NCI-H82 treated with DMSO at 0.1 percent for 48 hours (cell line): ENCODE data around the gene MFF.
A peak's percentile ranks its signal among the peaks of the same experiment; 100 is the strongest.

Source experiments
- DNase-seq: peaks from one replicate; lab custom pipeline; 2025; ENCODE audit not compliant: unreplicated experiment; lab: John Stamatoyannopoulos, UW

The MFF gene, protein sequence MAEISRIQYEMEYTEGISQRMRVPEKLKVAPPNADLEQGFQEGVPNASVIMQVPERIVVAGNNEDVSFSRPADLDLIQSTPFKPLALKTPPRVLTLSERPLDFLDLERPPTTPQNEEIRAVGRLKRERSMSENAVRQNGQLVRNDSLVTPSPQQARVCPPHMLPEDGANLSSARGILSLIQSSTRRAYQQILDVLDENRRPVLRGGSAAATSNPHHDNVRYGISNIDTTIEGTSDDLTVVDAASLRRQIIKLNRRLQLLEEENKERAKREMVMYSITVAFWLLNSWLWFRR

DNA sequence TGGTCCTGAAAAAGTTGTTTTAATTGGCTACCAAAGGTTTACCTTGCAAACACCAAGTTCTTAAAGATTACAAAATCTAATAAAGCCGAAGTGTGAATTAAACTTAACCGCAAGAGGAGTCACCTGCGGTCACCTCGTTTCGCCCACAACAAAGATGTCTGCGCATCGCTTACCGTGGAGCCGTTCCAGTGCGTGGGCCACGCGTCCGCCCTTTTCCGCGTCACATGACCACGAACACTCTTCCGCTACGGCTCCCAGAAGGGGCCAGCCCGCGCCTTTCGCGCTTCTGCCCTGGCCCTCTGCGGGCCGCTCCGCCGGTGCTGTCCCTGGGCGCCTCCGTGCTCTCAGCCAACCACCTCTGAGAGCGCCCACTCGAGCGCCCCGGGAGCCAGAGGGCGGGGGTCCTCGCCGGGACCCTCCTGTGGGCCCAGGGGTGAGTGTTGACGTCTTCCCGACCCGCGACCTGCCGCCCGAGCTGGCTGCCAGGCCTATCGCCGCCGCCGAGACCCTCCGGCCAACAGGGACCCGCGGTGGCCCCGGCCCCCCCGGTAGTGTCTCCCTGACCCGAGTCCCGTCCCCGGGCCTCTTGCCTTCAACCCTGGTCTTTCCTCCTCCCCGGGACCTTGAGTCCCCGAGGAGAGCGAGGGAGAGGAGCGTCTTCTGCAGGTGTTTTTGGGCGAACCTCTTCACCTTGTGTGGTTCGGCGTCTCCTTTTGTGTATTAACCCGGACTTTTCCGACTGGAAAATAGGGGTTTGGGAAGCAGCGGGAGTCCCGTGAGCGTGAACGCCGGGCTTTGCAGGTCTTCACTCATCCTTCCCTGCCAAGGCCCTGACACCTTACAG lies at the start of gene MFF:
MFF (plus strand) TSS at position 257 of the 844 bp plus-strand sequence. CDS start 5,415 bp downstream, outside the sequence.
- peak; percentile 82 for DNase-seq

DNA sequence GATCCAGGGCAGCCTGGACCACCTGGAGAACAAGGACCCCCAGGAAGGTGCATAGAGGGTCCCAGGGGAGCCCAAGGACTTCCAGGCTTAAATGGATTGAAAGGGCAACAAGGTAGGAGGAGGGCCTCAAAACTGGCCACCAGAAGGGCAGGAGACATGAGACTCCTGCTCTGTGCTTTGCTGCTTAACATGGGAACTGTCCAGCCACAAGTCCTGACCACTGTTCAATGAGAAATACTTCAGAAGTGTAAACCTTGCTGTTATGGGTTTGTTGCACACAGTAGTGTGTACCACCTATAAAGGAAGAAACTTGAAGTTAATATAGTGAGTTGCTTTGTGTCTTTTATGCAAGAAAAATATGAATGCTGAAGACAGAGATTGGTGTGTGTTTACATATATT lies 44.2 kb upstream of the MFF start:
- no peak for DNase-seq

DNA sequence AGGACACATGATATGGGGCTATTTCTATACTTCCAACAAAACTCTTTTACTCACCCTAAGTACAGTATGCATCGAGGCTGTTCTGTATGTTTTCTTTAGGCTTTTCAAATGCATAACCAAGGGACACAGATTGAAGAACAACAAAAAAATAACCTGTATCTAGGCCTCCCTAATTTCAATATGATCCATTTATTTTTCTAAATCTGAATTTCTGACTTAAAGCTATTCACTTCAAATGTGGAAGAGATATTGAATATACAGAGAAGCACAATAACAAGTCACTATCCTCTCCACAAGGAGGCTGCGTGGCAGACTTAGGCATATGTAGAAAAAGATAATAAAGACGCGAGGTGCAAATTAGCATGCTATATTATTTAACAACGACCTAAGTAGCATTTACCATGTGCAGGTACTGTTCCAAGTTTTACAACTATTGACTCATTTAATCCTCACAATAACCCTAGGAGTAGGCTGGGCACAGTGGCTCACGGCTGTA lies 39.3 kb upstream of the MFF start:
- no peak for DNase-seq

DNA sequence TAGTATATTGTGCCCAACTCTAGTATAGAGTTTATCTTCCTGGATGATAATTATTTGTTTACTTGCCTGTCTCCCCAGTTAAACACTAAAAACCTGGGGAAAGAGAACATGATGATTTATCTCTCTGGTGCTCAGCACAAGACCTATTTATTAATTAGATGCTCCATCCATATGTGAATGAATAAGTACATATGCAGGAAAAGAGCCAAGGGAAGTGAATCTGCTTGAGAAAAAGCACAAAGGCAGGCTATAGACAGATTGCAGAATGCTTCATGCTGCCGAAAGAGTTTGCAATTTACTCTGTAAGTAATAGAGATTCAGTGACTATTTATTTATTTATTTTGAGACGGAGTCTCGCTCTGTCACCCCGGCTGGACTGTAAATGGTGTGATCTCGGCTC lies 37.3 kb upstream of the MFF start:
- no peak for DNase-seq

DNA sequence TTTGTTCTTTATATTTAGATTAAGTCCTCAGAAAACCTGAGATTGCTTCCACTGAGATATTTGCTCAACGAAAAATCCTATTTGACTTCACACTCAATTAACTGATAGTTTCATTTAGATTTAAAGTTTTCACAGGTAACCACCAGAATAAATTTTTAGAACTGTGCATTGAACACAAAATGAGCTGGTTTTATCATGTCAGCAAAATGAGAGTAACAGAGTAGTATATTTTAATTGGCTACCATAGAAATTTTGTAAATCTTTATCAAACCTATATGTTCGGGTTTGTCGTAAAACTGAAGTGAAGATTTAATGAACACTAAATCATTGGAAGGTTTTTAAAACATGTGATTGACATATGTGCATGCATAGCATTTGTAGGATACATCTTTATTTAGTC lies 32.7 kb upstream of the MFF start:
- no peak for DNase-seq

DNA sequence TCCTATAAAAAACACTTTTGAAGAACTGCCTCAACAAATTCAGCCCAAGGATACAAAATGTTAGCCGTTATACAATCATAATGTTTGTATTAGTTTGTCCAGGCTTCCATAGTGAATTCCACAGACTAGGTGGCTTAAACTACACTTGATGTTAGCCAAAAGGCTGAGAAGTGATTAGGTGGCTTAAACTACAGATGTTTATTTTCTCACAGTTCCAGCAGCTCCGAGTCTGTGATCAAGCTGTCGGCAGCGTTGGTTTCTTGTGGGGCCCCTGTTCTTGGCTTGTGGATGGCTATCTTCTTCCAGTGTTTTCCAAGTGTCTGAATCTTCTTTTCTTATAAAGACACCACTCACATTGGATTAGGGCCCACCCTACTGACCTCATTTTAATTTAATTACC lies 31.5 kb upstream of the MFF start:
- DNase-seq = no peak

DNA sequence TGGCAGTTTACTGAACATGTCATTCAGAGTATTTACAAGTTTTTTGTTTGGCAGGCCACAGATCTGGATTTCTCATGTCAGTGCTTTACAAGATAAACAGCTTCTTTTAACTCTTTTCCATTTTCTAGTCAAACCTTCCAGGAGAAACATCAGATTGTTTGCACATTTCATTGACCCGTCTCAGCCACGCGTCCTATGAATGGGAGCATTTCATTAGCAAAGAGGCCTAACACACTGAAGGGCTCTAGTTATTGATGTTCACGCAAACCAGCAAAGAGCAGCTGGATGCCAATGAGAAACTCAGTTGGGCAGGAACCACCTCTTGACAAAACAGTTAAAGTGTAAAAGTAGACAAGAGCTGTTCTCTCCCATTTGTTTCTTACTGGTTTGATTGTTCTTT lies 29.2 kb upstream of the MFF start:
- no peak for DNase-seq

DNA sequence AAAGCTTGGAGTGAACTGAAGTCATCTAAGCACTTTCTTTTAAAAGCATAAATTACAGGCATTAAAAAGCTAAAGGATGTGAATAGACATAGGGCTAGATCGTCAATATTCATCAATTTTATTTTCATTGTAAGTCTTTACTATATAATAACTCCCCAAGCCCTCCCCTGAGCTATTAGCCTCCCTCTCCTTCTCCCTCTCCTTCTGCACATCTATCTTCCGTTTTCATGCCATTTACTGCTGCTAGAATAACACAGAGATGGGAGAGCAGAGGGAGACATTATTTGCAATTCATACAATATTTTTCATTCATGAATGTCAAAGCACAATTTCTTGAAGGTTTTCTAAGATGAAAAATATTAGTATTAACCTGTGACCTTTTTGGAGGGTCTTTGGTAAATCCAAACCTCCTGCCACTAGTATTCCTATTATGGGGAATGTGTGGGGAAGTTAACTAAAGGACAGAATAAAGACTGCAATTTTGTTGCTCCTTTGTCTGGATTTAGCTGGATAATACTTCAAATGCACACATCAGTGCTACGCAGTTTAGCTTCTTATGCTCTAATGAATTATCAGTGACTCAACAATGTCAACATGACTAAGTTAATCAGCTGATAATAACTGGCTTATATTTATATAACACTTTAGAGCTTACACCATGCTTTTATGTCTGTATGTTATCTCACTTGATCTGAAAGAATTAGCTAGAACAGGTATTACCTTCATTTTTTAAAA lies 28.2 kb upstream of the MFF start:
- DNase-seq = no peak

DNA sequence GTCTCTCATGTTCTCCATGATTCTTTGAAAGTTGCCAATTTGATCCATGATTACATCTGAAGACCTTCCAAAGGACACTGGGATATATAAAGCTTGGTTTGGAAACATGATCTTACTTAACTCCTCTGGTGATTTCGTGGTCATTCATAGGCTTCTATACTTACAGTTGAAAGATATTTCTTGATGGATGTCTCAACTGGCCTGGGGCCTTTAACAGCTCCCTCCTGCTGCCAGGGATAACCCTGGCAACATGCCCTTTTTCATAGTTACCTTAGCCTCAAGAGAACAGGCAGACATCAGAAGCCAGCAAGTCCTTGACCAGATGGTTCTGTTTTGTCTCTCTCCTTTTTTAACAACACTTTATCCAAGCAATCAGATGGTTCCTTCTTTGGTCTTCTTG lies 23.5 kb upstream of the MFF start:
- no peak for DNase-seq

DNA sequence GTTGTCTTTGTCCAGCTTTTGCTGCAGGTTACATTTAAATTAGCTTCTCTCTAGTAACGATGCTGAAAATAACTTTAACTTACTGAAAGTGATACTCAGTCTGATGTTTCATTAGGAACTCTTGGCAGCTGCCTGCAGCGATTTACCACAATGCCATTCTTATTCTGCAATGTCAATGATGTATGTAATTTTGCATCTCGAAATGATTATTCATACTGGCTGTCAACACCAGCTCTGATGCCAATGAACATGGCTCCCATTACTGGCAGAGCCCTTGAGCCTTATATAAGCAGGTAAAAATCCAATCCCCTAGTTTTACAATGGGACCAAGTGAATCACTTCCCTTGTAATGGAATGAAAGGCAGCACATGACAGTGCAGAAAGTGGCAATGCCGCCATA lies 16.3 kb upstream of the MFF start:
- no peak for DNase-seq

DNA sequence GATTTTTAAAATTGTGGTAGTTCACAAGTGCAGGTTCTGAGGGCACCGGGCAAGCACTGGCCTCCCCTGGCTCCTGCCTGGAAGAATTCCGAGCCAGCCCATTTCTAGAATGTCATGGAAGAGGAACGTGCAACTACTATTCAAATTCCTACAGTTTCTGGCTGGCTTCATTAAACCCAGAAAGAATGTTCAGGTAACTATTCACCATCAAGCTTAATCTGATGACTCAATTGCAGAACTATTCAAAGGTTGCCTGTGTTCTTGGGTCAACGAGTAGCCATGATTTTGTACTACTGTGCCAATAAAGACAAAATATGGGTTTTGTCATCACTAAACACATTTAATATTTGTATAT lies 14.3 kb upstream of the MFF start:
- no peak for DNase-seq

DNA sequence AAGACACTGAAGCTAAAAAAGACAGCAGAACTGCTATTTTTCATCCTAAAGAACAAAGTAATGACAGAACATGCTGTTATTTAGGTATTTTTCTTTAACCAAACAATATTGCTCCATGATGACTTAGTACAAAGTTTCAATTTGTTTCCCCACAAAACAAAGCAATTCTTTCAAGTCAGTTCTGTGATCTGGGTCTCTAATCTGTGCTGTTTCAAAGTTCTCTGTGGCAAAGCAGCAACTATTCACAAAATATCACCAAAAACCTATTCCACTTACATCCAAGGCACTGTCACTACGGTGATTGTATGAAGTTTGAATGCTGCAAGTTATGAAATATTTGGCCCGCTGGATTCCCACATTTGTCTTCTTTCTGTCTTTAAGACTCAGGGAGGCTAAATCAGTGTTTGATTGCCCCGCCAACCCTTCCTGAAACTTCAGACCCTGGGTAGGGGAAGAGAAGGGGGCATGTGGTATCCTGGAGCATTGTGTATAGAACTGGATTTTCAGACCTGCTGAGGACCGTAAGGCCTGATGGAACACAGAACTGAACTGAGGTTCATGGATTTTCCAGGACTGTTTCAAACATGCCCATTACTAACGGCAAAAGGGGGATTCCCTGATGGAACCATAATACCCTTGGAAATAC lies 13.1 kb upstream of the MFF start:
- no peak for DNase-seq

DNA sequence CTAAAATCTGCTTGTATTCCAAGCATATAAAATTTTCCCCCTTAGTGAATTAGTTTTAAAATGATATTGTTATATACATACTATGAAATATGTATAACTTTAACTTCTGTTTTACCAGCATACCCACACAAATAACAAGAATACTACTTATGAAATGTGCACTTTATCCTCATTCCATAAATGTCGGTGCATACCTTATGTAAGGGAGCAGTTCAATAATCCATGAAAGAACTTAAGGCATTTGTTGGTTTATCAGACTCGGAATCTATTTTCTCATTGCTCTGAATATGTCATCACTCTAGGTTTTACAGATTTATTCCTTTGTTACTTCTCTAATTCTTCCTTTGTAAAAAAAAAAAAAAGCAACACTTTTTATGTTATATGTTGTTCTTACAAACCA lies 12.5 kb upstream of the MFF start:
- DNase-seq = no peak

DNA sequence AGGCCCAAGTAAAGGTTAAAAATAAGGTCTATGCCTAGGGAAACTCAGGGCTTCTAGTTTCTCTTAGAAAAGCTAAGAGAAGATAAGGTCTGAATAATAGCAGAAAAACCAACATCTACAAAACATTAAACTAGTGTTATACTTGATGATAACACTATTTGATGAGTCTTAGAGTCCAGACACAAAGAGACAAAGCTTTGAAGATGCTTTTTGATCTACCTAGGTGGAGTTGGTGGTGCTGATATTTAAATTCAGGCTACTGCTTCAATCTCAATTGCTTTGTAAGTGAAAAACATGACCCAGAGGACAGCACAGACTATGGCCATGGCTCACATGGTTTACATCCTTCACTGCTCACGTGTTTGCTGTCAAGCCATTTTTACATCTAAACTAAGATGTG lies 11.7 kb upstream of the MFF start:
- DNase-seq = no peak

DNA sequence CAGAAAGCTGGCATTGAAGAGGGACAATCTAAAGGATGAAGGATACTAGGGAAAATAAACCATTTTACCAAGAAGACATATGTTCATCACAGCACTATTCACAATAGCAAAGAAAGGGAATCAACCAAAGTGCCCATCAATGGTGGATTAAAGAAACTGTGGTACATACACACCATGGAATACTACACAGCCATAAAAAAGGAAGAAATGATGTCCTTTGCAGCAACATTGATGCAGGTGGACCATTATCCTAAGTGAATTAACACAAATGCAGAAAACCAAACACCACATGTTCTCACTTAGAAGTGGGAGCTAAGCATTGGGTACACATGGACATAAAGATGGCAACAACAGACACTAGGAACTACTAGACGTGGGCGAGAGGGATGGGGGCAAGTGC lies 7.2 kb upstream of the MFF start:
- DNase-seq = no peak

DNA sequence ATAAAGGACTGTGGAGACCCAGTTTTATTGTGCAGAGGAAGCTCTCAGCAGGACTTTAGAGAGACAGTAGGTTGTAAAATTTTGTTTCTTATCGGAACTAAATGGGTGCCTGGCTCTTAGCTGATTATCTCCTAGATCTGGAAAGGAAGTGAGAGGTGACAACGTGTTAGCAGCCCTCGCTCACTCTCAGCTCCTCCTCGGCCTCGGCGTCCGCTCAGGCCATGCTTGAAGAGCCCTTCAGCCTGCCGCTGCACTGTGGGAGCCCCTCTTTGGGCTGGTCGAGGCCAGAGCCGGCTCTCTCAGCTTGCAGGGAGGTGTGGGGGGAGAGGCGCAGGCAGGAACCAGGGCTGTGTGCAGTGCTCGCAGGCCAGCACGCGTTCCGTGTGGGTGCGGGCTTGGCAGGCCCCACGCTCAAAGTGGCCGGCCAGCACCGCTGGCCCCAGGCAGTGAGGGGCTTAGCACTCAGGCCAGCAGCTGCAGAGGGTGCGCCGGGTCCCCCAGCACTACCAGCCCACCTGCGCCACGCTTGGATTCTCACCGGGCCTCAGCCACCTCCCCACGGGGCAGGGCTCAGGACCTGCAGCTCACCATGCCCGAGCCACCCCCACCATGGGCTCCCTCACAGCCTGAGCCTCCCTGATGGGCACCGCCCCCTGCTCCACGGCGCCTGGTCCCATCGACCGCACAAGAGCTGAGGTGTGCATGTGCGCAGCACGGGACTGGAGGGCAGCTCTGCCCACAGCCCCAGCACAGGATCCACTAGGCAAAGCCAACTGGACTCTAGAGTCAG lies 4.6 kb upstream of the MFF start:
- no peak for DNase-seq

DNA sequence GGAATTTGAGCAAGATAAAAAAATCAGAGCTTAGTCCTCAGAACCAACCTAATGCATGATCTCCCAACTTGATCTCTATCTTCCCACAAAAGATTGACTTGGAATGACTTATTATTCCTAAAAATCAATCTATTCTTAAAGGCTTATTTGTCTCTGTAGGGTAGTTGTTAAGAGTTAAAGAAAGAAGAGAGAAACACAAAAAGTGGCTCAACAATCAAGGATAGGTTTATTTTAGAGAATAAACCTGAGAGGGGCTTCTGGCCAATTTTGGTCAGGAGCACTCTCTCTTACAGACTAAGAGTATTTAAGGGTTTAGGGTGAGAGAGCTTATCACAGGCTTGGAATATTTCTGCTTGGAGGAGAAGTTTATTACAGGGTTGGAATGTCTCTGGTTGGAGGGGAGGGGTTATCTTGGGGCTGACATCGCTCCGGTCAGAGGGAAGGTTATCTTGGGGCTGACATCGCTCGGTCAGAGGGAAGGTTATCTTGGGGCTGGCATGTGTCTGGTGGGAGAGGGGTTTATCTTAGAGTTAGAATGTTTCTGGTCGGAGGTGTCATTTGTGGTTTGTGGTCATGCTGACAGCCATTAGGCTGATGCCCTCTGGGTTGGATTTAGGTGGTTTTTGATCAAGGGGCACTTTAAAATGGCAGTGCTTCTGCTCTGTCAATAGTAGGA lies 2.4 kb upstream of the MFF start:
- no peak for DNase-seq

DNA sequence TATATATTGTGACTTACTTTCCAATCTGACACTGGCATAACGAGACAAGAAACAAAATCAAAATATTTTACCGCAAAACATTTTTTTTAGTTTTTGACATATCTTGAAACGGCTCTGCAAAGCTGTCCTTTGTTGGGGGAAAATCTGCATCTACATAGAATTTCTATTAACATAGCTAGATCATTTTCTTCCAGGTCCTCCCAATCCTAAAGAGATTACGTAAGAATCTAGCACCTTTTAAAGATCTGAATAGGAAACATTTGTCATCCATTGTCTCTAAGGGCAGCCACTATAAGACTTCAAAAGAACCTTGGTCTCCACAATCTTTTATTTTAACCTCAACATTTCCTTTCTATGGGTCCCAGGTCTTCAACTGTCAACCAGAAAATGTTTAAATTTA lies 1.2 kb upstream of the MFF start:
- DNase-seq = no peak

DNA sequence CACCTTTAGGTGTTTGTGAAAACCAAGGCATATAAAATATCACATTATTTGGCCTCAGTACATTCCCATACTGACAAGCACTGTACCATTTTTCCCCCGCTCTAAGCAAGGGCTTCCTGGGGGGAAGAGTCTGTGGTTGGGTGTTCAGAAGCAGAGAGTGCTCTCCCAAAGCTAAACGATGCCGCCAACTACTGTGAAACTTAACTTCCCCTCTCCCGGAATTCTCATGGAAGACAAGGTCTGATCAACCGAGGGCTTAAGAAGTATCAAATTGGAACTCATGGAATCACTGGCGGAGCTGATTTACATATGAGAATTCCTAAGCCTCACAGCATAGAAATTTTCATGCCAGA lies 433 bp upstream of the MFF start:
- DNase-seq = peak; percentile 46

DNA sequence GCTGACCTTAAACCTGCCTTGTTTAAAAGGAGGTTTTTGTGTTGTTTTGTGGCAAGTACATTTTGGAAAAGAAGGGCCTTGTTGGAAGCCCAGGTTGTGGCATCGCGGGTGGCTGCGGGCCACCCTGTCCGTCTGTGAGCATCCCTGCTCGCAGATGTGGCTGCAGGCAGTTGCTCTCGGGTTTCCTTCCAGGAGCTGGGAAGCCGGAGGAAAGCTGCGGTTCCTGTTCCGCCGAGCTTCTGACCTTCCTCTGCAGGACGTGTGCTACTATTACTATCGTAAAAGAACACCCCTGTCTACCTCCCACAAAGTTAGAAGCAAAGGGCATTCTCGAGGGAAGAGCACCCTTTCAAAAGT lies 766 bp downstream of the MFF start:
- peak; percentile 19 for DNase-seq
